IPS-20b (cell line): ENCODE data around the gene TENM3.
A peak's percentile ranks its signal among the peaks of the same experiment; 100 is the strongest.
"Not testable (repeated sequence)": the region's sequence is repeated elsewhere in the genome, so short reads cannot be mapped to it uniquely, and the experiment has no call there.

Experiments
- H3K27ac ChIP-seq: one replicate; pipeline ENCODE4 v1.5.1; 2013; ENCODE audit warnings: low read length
- H3K27me3 ChIP-seq: 2 replicates; pipeline ENCODE4 v1.6.1; 2013; ENCODE audit warnings: mild to moderate bottlenecking, low read length, inconsistent platforms; ENCODE audit not compliant: insufficient read depth
- H3K36me3 ChIP-seq: 2 replicates; pipeline ENCODE4 v1.6.1; 2013; ENCODE audit warnings: low read depth, mild to moderate bottlenecking, inconsistent platforms, low read length, moderate library complexity; ENCODE audit not compliant: insufficient read depth
- H3K4me1 ChIP-seq: 2 replicates; pipeline ENCODE4 v1.6.1; 2013; ENCODE audit warnings: mild to moderate bottlenecking, control low read depth, inconsistent platforms, low read length, moderate library complexity; ENCODE audit not compliant: insufficient read depth
- H3K4me3 ChIP-seq: 2 replicates; pipeline ENCODE4 v1.5.1; 2013; ENCODE audit warnings: mild to moderate bottlenecking, low read length, inconsistent platforms
- H3K9ac ChIP-seq: 2 replicates; pipeline ENCODE4 v1.6.1; 2013; ENCODE audit warnings: low read depth, mild to moderate bottlenecking, inconsistent platforms, low read length, moderate library complexity
- H3K9me3 ChIP-seq: 2 replicates; pipeline ENCODE4 v1.6.1; 2013; ENCODE audit warnings: mild to moderate bottlenecking, low read depth, low read length, inconsistent platforms; ENCODE audit not compliant: insufficient read depth

TENM3 gene

DNA sequence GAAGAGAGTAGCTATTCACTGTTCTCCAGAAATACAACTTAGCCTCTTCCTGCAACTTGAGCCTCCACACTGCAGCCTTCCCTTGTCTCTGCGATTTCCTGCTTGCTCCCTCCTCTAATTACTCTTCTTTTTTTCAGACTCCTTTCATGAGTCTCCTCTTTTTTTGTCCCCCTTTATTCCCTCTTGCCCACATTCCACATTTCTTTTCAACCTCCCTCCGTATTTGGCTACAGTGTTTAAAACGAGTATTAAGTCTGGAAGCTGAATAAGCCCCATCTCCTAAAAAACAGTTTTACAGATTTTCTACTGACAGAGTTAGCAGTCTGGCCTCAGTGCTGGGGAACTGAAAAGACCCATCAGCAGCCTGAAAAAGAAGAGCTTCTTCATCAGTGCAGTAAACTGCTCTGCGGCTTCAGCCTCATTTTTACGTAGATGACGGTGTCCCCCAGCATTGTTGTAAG is 141.5 kb downstream of the TENM3 start:
- Histone ChIP-seq H3K9ac (peak overlapping the region; percentile 11; the same call in 1 of the 2 replicates), H3K4me1 (peaks cover 11% of the 10 kb centered on the region; the same call in 1 of the 2 replicates), H3K27ac (no peak overlapping the region)

GRCh38 chr4:182385897-182386296 is 142.7 kb downstream of the TENM3 start:
- Histone ChIP-seq H3K27ac (no peak overlapping the region), H3K4me1 (peaks cover 11% of the 10 kb centered on the region; the same call in 1 of the 2 replicates), H3K4me3 (no peak overlapping the region), H3K9me3 (no peaks in the 10 kb centered on the region), H3K36me3 (no peaks in the 10 kb centered on the region), H3K9ac (no peak overlapping the region), H3K27me3 (no peaks in the 10 kb centered on the region)

More for the DNA sequence above, 141.5 kb downstream of the TENM3 start:
- H3K27me3 ChIP-seq = no peaks in the 10 kb centered on the region
- no peaks in the 10 kb centered on the region for H3K9me3 ChIP-seq
- no peaks in the 10 kb centered on the region for H3K36me3 ChIP-seq
- H3K4me3 ChIP-seq = no peak overlapping the region

GRCh38 chr4:182386576-182386975 is 143.4 kb downstream of the TENM3 start:
- not testable (repeated sequence) for H3K9me3 ChIP-seq, H3K27ac ChIP-seq

DNA sequence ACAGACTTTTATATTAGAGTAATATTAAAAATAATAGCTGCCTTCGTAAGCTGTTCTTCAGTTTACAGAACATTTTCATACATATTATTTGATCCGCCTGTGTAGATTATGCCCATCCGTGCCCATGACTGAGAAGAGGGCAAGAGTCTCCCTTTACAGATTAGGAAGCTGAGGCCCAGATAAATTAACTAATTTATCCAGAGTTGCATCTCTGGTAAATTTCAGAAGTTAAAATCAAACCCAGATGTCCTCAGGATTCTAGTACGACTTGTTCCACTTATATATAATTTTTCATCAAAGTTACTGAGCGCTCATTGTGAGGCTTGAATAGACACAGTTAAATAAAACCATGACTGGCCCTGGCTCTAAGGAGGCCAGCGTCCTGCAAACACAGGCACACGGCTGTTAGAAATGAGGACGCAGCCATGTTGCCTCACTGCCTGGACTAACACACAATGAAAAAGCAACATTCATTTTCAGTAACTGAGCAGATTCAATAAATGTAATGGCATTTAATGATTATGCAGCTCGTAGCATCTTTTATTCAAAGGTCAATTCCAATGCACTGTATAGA is 148.0 kb downstream of the TENM3 start:
- no peak overlapping the region for H3K27ac ChIP-seq
- H3K27me3 ChIP-seq = no peaks in the 10 kb centered on the region
- no peak overlapping the region for H3K9ac ChIP-seq
- H3K4me1 ChIP-seq = no peaks in the 10 kb centered on the region
- no peaks in the 10 kb centered on the region for H3K36me3 ChIP-seq
- H3K4me3 ChIP-seq = no peak overlapping the region
- no peaks in the 10 kb centered on the region for H3K9me3 ChIP-seq

More at GRCh38 chr4:182386576-182386975, 143.4 kb downstream of the TENM3 start:
- peaks cover 11% of the 10 kb centered on the region; the same call in 1 of the 2 replicates for H3K4me1 ChIP-seq
- H3K27me3 ChIP-seq, H3K36me3 ChIP-seq, H3K4me3 ChIP-seq, H3K9ac ChIP-seq: not testable (repeated sequence)

DNA sequence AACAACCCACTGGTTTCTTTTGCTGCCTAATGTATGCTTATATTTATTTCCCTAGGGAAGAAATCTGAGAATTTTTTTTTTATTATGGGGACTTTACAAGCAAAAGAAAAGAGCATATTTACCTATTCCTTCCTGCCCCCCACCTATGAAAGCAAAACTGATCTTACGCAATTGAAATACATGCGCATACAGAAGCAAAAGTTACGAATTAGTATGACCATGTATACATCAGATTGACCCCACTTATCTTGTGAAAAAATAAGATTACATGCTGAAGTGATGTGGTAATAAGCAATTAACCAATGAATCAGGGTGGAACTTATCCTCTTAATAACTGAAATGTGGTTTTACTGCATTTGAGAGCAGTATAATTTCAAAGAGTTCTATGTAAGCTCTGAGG is 151.0 kb downstream of the TENM3 start:
- no peaks in the 10 kb centered on the region for H3K36me3 ChIP-seq
- H3K4me3 ChIP-seq = no peak overlapping the region
- no peak overlapping the region for H3K9ac ChIP-seq

GRCh38 chr4:182400081-182400480 is 156.9 kb downstream of the TENM3 start:
- Histone ChIP-seq H3K27ac (no peak overlapping the region), H3K4me1 (no peaks in the 10 kb centered on the region), H3K9me3 (no peaks in the 10 kb centered on the region), H3K4me3 (no peak overlapping the region), H3K27me3 (no peaks in the 10 kb centered on the region), H3K9ac (no peak overlapping the region), H3K36me3 (no peaks in the 10 kb centered on the region)

More for the DNA sequence above, 151.0 kb downstream of the TENM3 start:
- H3K27ac ChIP-seq = no peak overlapping the region
- H3K9me3 ChIP-seq = no peaks in the 10 kb centered on the region
- no peaks in the 10 kb centered on the region for H3K27me3 ChIP-seq
- no peaks in the 10 kb centered on the region for H3K4me1 ChIP-seq

DNA sequence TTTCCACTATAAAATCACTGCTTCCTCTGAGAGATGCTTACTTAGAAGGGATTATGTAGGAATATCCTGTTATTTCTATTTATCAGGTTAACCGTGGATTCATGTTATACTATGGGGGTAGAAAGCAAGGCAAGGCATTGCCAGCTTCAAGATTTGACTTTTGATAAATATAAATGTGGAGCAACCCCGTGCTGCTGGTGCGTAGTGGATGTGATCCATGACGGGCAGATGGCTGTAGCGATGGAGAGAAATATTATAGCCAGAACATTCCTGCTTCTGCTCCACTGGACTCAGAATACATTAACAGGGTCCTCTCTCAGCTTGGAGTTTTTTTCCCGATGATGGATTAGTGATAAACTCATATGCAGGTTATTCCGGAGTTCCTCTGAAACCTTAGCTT is 157.6 kb downstream of the TENM3 start:
- no peak overlapping the region for H3K9ac ChIP-seq
- no peaks in the 10 kb centered on the region for H3K9me3 ChIP-seq
- no peaks in the 10 kb centered on the region for H3K4me1 ChIP-seq
- no peaks in the 10 kb centered on the region for H3K36me3 ChIP-seq
- H3K4me3 ChIP-seq = no peak overlapping the region
- no peak overlapping the region for H3K27ac ChIP-seq
- no peaks in the 10 kb centered on the region for H3K27me3 ChIP-seq

- Histone ChIP-seq H3K4me3 (no peak overlapping the region), H3K27ac (no peak overlapping the region), H3K36me3 (no peaks in the 10 kb centered on the region), H3K9me3 (no peaks in the 10 kb centered on the region), H3K27me3 (no peaks in the 10 kb centered on the region), H3K4me1 (no peaks in the 10 kb centered on the region), H3K9ac (no peak overlapping the region)
Observed at GRCh38 chr4:182404376-182404775, 161.2 kb downstream of the TENM3 start.

- Histone ChIP-seq H3K36me3 (no peaks in the 10 kb centered on the region), H3K27ac (no peak overlapping the region), H3K9ac (no peak overlapping the region), H3K27me3 (no peaks in the 10 kb centered on the region), H3K4me3 (no peak overlapping the region), H3K4me1 (no peaks in the 10 kb centered on the region), H3K9me3 (no peaks in the 10 kb centered on the region)
Observed at GRCh38 chr4:182405087-182405486, 161.9 kb downstream of the TENM3 start.

- Histone ChIP-seq H3K27me3 (no peaks in the 10 kb centered on the region), H3K4me3 (no peak overlapping the region), H3K9ac (no peak overlapping the region), H3K4me1 (no peaks in the 10 kb centered on the region), H3K27ac (no peak overlapping the region), H3K9me3 (peaks cover 15% of the 10 kb centered on the region; the same call in 1 of the 2 replicates), H3K36me3 (peaks cover 13% of the 10 kb centered on the region; the same call in 1 of the 2 replicates)
Observed at GRCh38 chr4:182409271-182409670, 166.1 kb downstream of the TENM3 start.

DNA sequence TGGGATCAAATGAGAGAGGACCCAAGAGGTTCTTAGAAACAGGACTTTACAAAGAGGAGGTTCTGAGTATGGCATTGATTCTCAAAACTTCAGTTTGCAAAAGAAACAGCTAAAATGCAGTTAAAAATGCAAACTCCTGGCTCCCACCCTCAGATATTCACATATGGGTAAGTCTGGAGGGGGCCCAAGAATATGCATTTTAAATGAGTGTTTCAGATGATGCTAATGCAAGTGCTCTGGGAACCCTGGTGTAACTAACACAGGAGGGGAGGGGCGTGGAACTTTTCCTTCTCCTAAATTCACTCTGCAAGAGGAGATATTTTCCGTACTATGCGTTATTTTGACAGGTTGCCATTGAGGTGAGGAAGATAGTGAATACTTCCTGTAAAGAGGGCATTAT is 168.2 kb downstream of the TENM3 start:
- Histone ChIP-seq H3K27me3 (no peaks in the 10 kb centered on the region; the same call in 1 of the 2 replicates), H3K27ac (no peak overlapping the region), H3K36me3 (peaks cover 13% of the 10 kb centered on the region; the same call in 1 of the 2 replicates), H3K4me1 (peaks cover 7% of the 10 kb centered on the region; the same call in 1 of the 2 replicates), H3K4me3 (no peak overlapping the region), H3K9me3 (peaks cover 15% of the 10 kb centered on the region; the same call in 1 of the 2 replicates), H3K9ac (no peak overlapping the region)

- H3K9ac ChIP-seq = no peak overlapping the region
- peaks cover 15% of the 10 kb centered on the region; the same call in 1 of the 2 replicates for H3K9me3 ChIP-seq
- no peak overlapping the region for H3K27ac ChIP-seq
- no peaks in the 10 kb centered on the region; the same call in 1 of the 2 replicates for H3K27me3 ChIP-seq
- H3K4me1 ChIP-seq = peaks cover 9% of the 10 kb centered on the region; the same call in 1 of the 2 replicates
- H3K4me3 ChIP-seq = no peak overlapping the region
- H3K36me3 ChIP-seq = peaks cover 13% of the 10 kb centered on the region; the same call in 1 of the 2 replicates
Observed at GRCh38 chr4:182413550-182413949, 170.3 kb downstream of the TENM3 start.
